ENCODE measurements around the gene FADD. TPM values are rescaled to one million over a fixed set of nuclear protein-coding genes. Genes with fewer than 3 reads are reported as not detected.
"Not testable (repeated sequence)": the region's sequence is repeated elsewhere in the genome, so short reads cannot be mapped to it uniquely, and the experiment has no call there.

Gene FADD
- total RNA-seq, 1 experiment from 2014 or later = 45.1 TPM

- no peak for DNase-seq (ENCODE audit: low read depth)
Measured at GRCh38 chr11:70180906-70181305, 22.2 kb upstream of the FADD start.

GRCh38 chr11:70182266-70182665 is 20.8 kb upstream of the FADD start:
- DNase-seq (ENCODE audit: low read depth) = no peak

GRCh38 chr11:70183032-70183431 is 20.1 kb upstream of the FADD start:
- no peak for DNase-seq (ENCODE audit: low read depth)

DNA sequence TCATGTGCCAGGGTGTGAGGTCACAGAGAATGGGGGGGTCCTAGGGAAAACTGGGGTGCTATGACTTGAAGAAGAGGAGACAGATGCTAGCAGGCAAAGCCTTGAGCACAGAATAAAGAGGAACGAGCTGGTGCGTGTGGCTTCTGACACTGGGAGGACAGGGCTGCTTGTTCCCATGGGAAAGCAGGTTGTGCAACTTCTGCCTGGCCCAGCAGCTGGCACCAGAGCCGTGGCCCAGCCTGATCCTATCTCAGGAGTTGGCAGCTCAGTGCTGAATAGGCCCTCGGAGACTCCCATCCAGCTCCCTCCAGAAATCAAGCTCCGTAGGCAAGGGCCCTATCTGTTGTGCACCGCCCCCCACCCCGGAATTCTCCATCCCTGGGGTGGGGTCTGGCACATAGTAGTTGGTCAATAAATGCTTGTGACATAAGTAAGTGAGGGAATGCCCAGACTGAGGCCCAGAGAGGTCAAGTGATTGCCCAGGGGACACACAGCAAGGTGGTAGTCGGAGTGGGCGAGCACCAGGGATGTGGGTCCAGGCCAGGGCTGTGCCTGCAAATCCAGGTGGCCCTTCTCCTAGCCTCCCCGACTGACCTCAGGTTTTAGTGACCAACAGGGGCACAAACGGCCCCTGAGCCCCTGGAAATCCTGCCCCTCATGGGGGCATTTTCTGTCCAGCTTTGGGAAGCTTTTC is 19.5 kb upstream of the FADD start:
- no peak for DNase-seq (ENCODE audit: low read depth)

GRCh38 chr11:70184396-70184795 is 18.7 kb upstream of the FADD start:
- DNase-seq (ENCODE audit: low read depth) = no peak

DNA sequence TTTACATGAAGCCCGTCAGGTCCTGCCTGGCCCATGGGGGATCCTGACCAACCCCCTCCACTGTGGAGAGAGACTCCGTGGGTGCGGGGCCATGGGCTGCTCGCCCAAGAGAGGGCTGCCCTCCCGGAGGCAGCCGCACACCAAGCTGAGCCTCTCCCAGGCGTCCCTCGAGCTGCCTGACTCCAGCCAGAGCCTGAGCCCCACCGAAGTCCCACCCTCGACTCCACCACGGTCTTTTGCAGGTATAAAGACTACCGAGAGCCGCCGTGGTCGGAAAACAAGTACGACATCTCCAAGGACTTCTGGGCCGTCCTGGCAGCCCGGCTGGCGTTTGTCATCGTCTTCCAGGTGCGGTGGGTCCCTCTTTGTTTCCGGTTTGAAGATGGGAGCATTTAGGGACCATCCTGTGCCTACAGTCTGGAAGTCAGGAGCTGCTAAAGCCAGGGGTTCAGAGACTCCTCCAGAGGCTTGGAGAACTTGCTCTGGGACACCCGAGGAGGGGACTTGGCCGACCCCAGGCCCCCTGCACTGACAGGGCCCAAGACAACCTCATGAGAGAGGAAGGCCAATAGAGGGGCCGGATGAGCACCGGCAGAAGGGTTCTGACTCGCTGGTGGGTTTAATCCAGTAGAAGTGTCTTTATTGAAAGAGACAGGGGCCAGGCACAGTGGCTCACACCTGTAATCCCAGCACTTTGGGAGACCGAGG is 17.6 kb upstream of the FADD start:
- no peak for DNase-seq (ENCODE audit: low read depth)

GRCh38 chr11:70186420-70186819 is 16.7 kb upstream of the FADD start:
- DNase-seq (ENCODE audit: low read depth) = no peak

- DNase-seq (ENCODE audit: low read depth) = no peak
Measured at GRCh38 chr11:70186936-70187335, 16.2 kb upstream of the FADD start.

DNA sequence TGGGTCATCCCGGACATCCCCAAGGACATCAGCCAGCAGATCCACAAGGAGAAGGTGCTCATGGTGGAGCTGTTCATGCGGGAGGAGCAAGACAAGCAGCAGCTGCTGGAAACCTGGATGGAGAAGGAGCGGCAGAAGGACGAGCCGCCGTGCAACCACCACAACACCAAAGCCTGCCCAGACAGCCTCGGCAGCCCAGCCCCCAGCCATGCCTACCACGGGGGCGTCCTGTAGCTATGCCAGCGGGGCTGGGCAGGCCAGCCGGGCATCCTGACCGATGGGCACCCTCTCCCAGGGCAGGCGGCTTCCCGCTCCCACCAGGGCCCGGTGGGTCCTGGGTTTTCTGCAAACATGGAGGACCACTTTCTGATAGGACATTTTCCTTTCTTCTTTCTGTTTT is 15.3 kb upstream of the FADD start:
- no peak for DNase-seq (ENCODE audit: low read depth)

- no peak for DNase-seq (ENCODE audit: low read depth)
Measured at GRCh38 chr11:70189622-70190021, 13.5 kb upstream of the FADD start.

DNA sequence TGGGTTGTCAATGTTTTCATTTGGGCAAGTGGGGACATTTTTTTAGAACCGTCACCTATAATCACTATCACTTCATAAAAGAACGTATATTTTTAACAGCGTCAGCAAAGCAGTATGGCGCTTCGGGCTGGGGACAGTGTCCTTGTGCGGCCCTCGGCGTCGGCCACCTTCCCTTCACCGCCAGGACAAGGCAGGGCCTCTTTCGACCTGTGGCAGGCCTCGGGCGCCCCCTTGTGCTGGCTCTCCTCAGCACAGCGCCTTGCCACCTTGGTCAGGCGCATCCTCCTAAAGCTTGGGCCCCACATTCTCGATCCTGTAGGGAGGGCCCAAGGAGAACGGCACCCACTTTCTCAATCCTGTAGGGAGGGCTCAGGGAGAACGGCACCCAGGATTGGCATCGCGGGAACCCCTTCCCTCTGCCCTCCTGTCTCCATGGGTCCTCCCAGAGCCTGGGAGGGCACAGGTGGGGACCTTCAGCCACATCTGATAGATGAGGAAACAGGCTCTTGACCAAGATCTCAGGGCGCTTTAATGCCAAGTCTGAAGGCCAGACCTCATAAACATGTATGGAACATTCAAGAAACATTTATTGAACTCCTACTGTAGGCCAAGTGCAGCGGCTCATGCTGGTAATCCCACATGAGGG is 11.5 kb upstream of the FADD start:
- no peak for DNase-seq (ENCODE audit: low read depth)

- no peak for DNase-seq (ENCODE audit: low read depth)
Measured at GRCh38 chr11:70192666-70193410, 10.3 kb upstream of the FADD start.

DNA sequence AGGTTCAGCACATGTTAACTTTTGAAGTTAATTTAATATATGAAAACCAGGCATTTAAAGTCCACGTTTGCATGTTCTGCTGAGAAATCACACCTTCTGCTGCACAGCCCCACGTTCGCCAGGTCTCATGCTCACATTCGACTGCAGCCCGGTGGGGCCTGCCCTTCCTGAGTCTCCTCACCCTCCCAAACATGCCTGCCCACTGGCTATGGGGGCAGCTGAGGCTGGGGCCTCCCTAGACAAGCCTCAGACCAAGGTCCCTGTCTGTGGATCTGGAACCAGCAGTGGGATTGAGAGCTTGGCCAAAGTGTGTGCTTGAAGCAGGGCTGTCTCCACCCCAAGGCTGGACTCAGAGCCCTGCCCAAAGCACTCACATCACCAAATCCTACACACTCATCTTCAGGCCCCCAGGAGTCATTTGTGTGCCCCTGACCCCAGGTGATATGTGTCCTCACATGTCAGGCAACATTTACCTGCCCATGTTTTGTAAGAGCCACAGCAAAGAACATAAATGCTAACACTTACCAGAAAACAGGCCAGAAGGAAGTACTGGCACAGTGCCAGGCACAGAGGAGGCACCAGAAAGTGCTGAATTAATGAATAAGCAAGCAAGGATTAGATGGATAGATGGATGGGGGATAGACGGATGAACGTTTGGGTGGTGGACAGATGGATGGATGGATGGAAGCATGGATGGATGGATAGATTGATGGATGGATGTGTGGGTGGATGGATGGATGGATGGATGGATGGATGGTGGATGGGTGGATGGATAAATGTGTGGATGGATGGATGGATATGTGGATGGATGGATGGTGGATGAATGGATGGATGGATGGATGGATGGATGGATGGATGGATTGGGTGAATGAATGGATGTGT is 9.4 kb upstream of the FADD start:
- DNase-seq (ENCODE audit: low read depth) = no peak

DNA sequence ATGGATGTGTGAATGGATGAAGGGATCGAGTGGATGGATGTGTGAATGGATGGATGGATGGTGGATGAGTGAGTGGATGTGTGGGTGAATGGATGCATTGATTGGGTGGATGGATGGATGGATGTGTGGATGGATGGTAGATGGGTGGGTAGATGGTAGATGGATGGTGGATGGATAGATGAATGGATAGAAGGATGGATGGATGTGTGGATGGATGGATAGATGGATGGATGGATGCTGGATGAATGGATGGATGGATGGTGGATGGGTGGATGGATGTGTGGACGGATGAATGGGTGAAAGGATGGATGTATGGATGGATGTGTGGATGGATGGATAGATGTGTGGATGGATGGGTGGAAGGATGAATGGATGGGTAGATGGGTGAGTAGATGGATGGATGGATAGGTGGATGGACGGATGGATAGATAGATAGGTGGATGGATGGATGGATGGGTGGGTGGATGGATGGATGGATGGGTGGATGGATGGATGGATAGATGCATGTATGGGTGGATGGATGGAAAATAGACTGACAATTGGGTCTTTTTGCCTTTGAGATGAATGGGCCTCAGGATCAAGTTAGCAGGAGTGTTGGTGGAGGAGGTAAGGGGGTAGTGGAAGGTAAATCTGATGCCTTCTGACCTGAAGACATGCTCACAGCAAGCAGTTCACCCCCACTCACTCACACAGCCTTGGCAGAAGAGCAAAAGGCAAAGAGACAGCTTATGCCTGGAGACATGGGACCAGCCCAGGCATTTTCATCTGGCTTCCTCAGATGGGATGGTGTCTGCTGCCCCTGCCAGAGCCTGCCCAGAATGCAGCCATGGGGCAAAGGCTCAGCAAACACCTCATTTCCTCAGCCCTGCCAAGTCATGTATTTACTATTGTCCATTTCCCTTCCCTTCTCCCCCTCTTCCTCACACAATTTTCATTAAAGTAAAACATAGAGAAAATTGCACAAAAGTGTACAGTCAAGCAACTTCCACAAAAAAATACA is 8.0 kb upstream of the FADD start:
- no peak for DNase-seq (ENCODE audit: low read depth)

GRCh38 chr11:70200212-70200844 is 2.8 kb upstream of the FADD start:
- no peak for DNase-seq (ENCODE audit: low read depth)

- not testable (repeated sequence) for DNase-seq (ENCODE audit: low read depth)
Measured at GRCh38 chr11:70201047-70201446, 2.0 kb upstream of the FADD start.

DNA sequence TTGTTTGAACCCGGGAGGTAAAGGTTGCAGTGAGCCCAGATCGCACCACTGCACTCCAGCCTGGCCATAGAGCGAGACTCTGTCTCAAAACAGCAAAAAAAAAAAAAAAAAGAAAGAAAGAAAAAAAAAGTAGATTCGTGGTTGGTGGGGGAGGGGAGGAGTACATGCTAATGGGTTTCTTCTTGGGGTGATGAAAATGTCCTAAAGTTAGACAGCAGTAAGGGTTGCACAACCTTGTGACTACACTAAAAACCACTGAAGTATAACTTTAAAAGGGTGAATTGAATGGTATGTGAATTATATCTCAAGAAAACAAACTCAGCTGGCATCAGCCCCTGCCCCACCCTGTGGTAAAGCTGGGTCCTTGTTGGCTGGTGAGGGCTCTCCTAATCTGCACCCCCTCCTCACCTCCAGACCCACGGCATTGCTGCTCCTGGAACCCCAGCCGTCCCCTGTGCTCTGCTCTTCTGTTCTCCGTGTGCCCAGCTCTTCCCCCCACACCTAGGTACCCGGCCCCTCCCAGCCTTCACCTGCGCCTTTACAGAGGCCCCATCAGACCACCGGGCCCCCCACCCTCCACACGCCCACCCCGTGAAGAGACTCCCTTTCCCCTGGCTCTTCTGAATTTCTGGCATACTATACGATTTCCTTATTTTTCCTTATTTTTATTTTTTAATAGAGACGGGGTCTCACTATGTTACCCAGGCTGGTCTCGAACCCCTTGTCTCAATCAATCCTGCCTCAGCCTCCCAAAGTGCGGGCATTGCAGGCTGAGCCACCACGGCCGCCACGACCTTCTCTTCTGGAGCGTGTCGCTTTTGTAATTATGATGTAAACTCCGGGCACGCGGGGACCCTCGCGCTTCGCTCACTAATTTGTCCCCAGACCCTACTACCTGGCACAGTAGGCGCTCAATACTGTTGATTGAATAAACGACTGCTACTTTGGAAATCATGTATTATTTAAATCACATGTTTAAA is 924 bp upstream of the FADD start:
- DNase-seq (ENCODE audit: low read depth) = no peak
